Measurements from ENCODE around the gene MAFF. TPM values are rescaled to one million over a fixed set of nuclear protein-coding genes. Genes with fewer than 3 reads are reported as not detected.

Gene MAFF
- total RNA-seq, 4 donors from 2014 or later: 10.1 to 180 (median 44.0) TPM

GRCh38 chr22:38214302-38215056 is 12.7 kb downstream of the MAFF start:
- H3K9me3 ChIP-seq: no peaks in the 10 kb centered on the region
- peak; percentile 62 to 67 for DNase-seq
- peak overlapping the region; percentile 43 to 55 for H3K27ac ChIP-seq
- no peaks in the 10 kb centered on the region for H3K36me3 ChIP-seq
- intact Hi-C loops (cut with DNase I; ENCODE audit: low total_unique reads): no loop called here
- H3K4me3 ChIP-seq: no peak overlapping the region
- no peaks in the 10 kb centered on the region for H3K27me3 ChIP-seq
- TF ChIP-seq POLR2A (IDR thresholded peaks at IDR 0.05): no peak
- TF ChIP-seq, protein P1, sequence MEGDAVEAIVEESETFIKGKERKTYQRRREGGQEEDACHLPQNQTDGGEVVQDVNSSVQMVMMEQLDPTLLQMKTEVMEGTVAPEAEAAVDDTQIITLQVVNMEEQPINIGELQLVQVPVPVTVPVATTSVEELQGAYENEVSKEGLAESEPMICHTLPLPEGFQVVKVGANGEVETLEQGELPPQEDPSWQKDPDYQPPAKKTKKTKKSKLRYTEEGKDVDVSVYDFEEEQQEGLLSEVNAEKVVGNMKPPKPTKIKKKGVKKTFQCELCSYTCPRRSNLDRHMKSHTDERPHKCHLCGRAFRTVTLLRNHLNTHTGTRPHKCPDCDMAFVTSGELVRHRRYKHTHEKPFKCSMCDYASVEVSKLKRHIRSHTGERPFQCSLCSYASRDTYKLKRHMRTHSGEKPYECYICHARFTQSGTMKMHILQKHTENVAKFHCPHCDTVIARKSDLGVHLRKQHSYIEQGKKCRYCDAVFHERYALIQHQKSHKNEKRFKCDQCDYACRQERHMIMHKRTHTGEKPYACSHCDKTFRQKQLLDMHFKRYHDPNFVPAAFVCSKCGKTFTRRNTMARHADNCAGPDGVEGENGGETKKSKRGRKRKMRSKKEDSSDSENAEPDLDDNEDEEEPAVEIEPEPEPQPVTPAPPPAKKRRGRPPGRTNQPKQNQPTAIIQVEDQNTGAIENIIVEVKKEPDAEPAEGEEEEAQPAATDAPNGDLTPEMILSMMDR (IDR thresholded peaks at IDR 0.05): peak in 1 of 4 experiments; percentile 10
- peaks cover 0 to 15% of the 10 kb centered on the region in 2 donors for H3K4me1 ChIP-seq

- no peaks in the 10 kb centered on the region for H3K27me3 ChIP-seq
- no peaks in the 10 kb centered on the region for H3K36me3 ChIP-seq
- DNase-seq: no peak
- intact Hi-C loops (cut with DNase I; ENCODE audit: low total_unique reads): no loop called here
- peak overlapping the region; percentile 43 to 55 for H3K27ac ChIP-seq
- H3K9me3 ChIP-seq: no peaks in the 10 kb centered on the region
- H3K4me3 ChIP-seq: no peak overlapping the region
- no peak for TF ChIP-seq POLR2A (IDR thresholded peaks at IDR 0.05)
- TF ChIP-seq, protein P1 (IDR thresholded peaks at IDR 0.05): no peak
- peaks cover 0 to 21% of the 10 kb centered on the region in 2 donors for H3K4me1 ChIP-seq
These were observed 13.6 kb downstream of the MAFF start for GRCh38 chr22:38215156-38216038.

- H3K4me3 ChIP-seq: no peak overlapping the region
- H3K9me3 ChIP-seq: no peaks in the 10 kb centered on the region
- H3K4me1 ChIP-seq: peaks cover 0 to 21% of the 10 kb centered on the region in 2 donors
- H3K36me3 ChIP-seq: no peaks in the 10 kb centered on the region
- no peaks in the 10 kb centered on the region for H3K27me3 ChIP-seq
- intact Hi-C loops (cut with DNase I; ENCODE audit: low total_unique reads): no loop called here
- TF ChIP-seq, protein P1 (IDR thresholded peaks at IDR 0.05): no peak
- peak in 1 of 2 donors; percentile 44 for TF ChIP-seq POLR2A (IDR thresholded peaks at IDR 0.05)
- peak overlapping the region; percentile 89 to 99 for H3K27ac ChIP-seq
- peak; percentile 83 to 85 for DNase-seq
These were observed 17.1 kb downstream of the MAFF start for GRCh38 chr22:38218661-38219622.

GRCh38 chr22:38219632-38220031 is 17.8 kb downstream of the MAFF start:
- no peaks in the 10 kb centered on the region for H3K27me3 ChIP-seq
- intact Hi-C loops (cut with DNase I; ENCODE audit: low total_unique reads): loop anchor here (10.0 kb wide), 1 partner anchor 95 kb away; no protein-coding TSS in a partner anchor
- peak overlapping the region; percentile 89 to 99 for H3K27ac ChIP-seq
- no peaks in the 10 kb centered on the region for H3K9me3 ChIP-seq
- H3K36me3 ChIP-seq: no peaks in the 10 kb centered on the region
- H3K4me3 ChIP-seq: no peak overlapping the region
- peaks cover 0 to 21% of the 10 kb centered on the region in 2 donors for H3K4me1 ChIP-seq
- TF ChIP-seq POLR2A (IDR thresholded peaks at IDR 0.05): no peak
- TF ChIP-seq, protein P1 (IDR thresholded peaks at IDR 0.05): no peak
- no peak for DNase-seq

Measured in uterus (tissue), 4 donors.